ENCODE results near the gene FAN1.

The FAN1 gene

DNA sequence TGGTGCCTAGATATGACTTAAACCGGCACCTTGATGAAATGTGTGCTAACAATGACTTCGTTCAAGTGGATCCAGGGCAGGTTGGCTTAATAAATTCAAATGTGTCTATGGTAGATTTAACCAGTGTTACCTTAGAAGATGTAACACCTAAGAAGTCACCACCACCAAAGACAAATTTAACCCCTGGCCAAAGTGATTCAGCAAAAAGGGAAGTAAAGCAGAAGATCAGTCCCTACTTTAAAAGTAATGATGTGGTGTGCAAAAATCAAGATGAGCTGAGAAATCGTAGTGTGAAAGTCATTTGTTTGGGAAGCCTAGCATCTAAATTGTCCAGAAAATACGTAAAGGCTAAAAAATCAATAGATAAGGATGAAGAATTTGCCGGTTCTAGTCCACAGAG is 1.1 kb downstream of the FAN1 start:
- Mint-ChIP-seq H3K4me3 (no peak overlapping the region), H3K36me3 (peaks cover 14% of the 10 kb centered on the region), H3K27me3 (no peaks in the 10 kb centered on the region), H3K4me1 (peaks cover 13% of the 10 kb centered on the region), H3K27ac (no peak overlapping the region), H3K9me3 (no peaks in the 10 kb centered on the region)
- no peak for DNase-seq (ENCODE audit: low spot score in 2 of 2)
- no peak for ATAC-seq (ENCODE audit: low read depth)

DNA sequence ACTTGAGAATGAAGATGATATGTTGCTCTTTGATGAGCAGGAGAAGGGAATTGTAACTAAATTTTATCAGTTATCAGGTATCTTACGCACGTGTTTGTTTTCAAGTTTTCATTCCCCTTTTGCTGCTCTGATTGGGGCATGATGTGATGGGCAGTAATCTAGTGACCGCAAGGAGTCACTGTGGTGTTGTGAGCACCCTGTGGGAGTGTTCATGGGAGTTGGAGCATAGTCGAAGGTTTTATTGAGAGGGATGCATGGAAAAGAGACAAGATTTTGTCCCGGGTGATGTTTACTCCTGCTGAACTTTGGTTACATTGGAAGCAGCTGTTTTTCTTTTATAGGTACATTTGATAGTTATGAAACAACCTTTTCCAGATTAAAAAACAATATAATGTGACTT is 2.1 kb downstream of the FAN1 start:
- ATAC-seq (ENCODE audit: low read depth): no peak
- Mint-ChIP-seq H3K4me1 (peaks cover 13% of the 10 kb centered on the region), H3K27ac (peak overlapping the region; percentile 18), H3K27me3 (no peaks in the 10 kb centered on the region), H3K9me3 (no peaks in the 10 kb centered on the region), H3K36me3 (peaks cover 15% of the 10 kb centered on the region), H3K4me3 (no peak overlapping the region)
- no peak for DNase-seq (ENCODE audit: low spot score in 2 of 2)

DNA sequence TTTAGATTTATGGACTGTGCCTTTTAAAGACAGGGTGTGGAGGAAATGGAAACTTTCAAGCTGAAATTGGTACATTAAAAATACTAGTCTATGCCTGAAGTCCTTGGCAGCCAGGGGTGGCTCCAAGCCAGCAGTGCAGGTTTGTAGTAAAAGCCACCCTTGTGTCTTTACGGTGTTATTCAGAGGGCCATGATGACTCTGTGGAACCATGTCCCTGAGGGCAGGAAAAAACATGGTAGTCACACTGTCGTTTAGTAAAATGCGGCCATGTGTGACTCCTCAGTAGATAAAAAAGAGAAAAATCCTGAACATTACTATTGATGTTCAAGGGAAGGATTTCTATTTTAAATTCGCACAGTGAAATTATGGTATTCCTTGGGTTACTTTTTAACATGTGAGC is 2.7 kb downstream of the FAN1 start:
- no peak for DNase-seq (ENCODE audit: low spot score in 2 of 2)

DNA sequence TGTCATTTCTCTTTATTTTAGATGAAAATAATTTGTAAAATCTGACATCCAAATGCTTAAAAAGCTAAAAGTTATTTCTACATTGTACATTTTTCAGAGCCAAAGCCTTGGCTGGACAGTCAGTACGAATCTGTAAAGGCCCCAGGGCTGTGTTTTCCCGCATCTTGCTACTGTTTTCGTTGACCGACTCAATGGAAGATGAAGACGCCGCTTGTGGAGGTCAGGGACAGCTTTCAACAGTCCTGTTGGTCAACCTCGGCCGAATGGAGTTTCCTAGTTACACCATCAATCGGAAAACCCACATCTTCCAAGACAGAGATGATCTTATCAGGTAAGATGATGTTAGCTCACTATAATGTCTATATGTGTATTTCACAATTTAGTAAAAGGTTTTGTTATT is 10.0 kb downstream of the FAN1 start:
- Mint-ChIP-seq H3K27me3 (no peaks in the 10 kb centered on the region), H3K27ac (no peak overlapping the region), H3K4me3 (no peak overlapping the region), H3K36me3 (peaks cover 24% of the 10 kb centered on the region), H3K4me1 (peaks cover 7% of the 10 kb centered on the region), H3K9me3 (no peaks in the 10 kb centered on the region)
- DNase-seq (ENCODE audit: low spot score in 2 of 2): no peak
- ATAC-seq (ENCODE audit: low read depth): no peak

More for the DNA sequence above, 2.7 kb downstream of the FAN1 start:
- Mint-ChIP-seq H3K4me3 (no peak overlapping the region), H3K36me3 (peaks cover 15% of the 10 kb centered on the region), H3K27me3 (no peaks in the 10 kb centered on the region), H3K9me3 (no peaks in the 10 kb centered on the region), H3K4me1 (peaks cover 13% of the 10 kb centered on the region), H3K27ac (no peak overlapping the region)
- ATAC-seq (ENCODE audit: low read depth): no peak

DNA sequence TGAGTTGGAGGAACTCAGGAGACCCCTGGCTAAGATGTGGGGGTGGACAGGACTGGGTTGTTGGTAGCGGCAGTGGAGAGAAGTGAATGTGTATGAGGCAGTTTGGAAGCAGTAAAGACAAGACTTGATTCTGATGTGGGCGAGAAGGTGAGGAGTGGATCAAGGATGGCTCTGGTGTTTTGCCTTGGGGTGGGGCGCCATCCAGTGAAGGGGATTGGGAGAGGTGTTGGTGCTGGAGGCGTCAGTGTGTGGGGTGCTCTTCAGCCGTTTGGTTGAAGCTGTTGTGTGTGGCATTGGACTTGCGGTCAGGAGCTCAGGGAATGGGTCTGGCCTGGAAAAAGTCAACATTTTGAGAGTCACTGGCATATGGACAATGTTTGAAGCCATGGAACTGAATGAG is 13.3 kb downstream of the FAN1 start:
- Mint-ChIP-seq H3K4me3 (no peak overlapping the region), H3K4me1 (peaks cover 11% of the 10 kb centered on the region), H3K27me3 (no peaks in the 10 kb centered on the region), H3K27ac (peak overlapping the region; percentile 22), H3K9me3 (no peaks in the 10 kb centered on the region), H3K36me3 (peaks cover 23% of the 10 kb centered on the region)
- ATAC-seq (ENCODE audit: low read depth): no peak
- DNase-seq (ENCODE audit: low spot score in 2 of 2): no peak

DNA sequence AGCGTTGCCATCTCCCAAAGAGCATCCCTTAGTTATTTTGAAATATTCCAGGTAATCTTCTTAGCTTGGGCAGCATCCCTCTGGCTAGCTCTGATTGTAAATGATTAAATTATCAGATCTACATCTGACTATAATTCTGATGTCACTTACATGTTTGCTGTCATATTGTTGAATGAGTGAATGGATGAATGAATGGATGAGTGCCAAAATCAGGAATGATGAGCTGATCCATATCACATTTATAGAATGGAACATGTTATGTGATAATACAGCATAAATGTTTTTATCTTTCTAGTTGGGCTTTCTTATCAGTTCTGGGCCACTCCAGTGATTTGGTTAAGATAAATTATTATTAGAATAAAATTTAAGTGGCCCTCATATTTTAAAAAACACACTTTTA is 14.0 kb downstream of the FAN1 start:
- Mint-ChIP-seq H3K9me3 (no peaks in the 10 kb centered on the region), H3K4me1 (peaks cover 11% of the 10 kb centered on the region), H3K36me3 (peaks cover 28% of the 10 kb centered on the region), H3K27ac (no peak overlapping the region), H3K27me3 (no peaks in the 10 kb centered on the region), H3K4me3 (no peak overlapping the region)
- no peak for DNase-seq (ENCODE audit: low spot score in 2 of 2)
- no peak for ATAC-seq (ENCODE audit: low read depth)

DNA sequence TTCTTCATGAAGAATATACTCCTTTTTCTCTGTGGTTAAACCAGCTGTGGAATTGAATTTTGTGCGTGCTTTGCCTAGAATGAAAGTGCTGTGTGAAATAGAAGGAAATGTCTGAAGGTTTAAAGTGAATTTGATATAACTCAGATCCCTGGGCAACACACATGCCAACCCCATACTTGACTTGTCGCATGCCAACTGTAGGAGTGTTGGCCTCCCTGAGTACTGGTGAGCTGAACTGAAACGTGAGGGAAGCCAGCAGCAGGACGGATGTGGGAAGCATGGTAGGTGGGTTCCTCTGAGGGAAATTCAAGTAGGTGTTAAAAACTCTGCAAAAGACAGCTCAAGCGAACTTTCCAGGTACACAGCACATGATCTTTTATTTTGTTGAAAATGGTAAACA is 14.7 kb downstream of the FAN1 start:
- no peak overlapping the region for H3K4me3 Mint-ChIP-seq
- H3K9me3 Mint-ChIP-seq: no peaks in the 10 kb centered on the region
- H3K27ac Mint-ChIP-seq: no peak overlapping the region
- peaks cover 11% of the 10 kb centered on the region for H3K4me1 Mint-ChIP-seq
- no peak for ATAC-seq (ENCODE audit: low read depth)
- DNase-seq (ENCODE audit: low spot score in 2 of 2): no peak
- no peaks in the 10 kb centered on the region for H3K27me3 Mint-ChIP-seq
- peaks cover 28% of the 10 kb centered on the region for H3K36me3 Mint-ChIP-seq

DNA sequence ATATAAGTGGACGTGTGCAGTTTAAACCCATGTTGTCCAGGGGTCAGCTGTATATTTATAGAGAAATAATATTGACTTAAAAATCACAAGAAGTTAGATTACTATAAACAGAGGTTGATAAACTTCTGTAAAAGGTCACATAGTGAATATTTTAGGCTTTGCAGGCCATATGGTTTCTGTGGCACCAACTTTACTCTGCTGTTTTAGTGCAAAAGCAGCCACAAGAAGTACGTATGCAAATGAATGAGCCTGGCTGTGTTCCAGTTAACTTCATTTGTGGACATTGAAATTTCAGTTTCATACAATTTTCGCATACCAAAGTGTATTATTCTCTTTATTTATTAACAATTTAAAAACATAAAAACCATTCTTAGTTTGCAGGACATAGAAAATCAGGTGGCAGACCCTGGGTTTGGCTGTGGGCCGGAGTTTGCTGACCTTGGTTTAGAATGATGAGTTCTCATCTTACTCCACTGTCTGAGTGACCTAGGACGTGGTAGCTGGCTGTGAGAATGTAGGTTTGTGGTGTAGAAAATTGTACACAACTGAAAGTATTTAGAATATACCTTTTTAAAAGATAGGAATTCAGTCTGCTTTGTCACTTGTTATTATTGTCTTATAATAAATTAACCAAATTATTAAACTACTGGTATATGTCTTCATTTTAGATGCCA is 16.3 kb downstream of the FAN1 start:
- no peaks in the 10 kb centered on the region for H3K27me3 Mint-ChIP-seq
- H3K4me1 Mint-ChIP-seq: peaks cover 11% of the 10 kb centered on the region
- DNase-seq (ENCODE audit: low spot score in 2 of 2) (no peak), ATAC-seq (ENCODE audit: low read depth) (no peak)
- H3K36me3 Mint-ChIP-seq: peaks cover 28% of the 10 kb centered on the region
- no peaks in the 10 kb centered on the region for H3K9me3 Mint-ChIP-seq
- no peak overlapping the region for H3K27ac Mint-ChIP-seq
- no peak overlapping the region for H3K4me3 Mint-ChIP-seq

DNA sequence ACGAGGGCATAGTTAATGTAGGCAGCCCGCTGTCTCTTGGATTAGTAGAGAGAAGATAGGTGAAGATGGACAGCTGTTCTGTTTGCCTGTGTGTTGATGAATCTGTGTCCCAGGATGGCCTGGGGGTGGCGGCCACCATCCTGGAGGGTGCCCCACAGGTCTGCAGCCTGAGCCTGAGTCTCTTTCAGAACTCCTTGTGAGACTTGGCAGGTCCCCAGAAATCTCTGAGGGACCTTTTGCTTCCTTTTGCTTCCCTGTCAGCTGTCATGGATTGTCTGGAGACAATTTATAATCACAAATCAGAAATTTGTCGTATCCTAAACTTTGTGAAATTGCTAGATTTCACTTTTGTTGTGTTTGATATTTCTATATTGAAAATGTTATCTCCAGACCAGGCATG is 17.4 kb downstream of the FAN1 start:
- no peak overlapping the region for H3K4me3 Mint-ChIP-seq
- peak overlapping the region; percentile 50 for H3K27ac Mint-ChIP-seq
- DNase-seq (ENCODE audit: low spot score in 2 of 2) (no peak), ATAC-seq (ENCODE audit: low read depth) (no peak)
- H3K27me3 Mint-ChIP-seq: no peaks in the 10 kb centered on the region
- H3K4me1 Mint-ChIP-seq: peaks cover 11% of the 10 kb centered on the region
- H3K9me3 Mint-ChIP-seq: no peaks in the 10 kb centered on the region
- H3K36me3 Mint-ChIP-seq: peaks cover 28% of the 10 kb centered on the region

DNA sequence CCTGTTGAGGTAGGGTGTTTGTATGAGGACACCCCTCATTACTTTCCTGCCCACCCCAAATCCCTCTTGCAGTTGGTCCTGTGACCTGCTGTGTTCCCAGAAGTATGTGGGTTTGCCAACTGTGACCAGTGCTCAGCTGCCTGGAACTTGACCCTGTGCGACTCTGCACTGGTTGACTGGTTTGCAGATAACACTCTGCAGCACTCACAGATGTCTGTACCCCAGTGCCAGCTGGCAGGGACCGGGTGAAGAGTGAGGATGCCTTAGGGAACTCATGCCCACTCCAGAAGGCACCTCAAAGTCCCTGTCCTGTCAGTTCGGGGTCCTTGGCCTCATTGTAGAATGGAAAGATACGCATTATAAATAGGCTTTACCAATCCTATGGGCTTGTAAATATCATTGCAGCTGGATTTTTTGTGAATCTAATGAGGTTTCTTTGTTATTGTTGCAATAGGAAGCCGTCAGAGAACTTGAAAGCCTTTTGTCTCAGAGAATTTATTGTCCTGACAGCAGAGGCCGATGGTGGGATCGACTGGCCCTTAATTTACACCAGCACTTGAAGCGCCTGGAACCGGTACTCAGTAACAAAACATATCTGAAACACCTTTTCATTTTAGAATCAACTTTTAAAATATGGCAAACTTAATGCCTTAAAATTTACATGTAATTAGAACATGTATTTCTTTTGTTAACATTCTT is 18.2 kb downstream of the FAN1 start:
- H3K4me3 Mint-ChIP-seq: no peak overlapping the region
- H3K27me3 Mint-ChIP-seq: no peaks in the 10 kb centered on the region
- peaks cover 30% of the 10 kb centered on the region for H3K36me3 Mint-ChIP-seq
- H3K4me1 Mint-ChIP-seq: peaks cover 7% of the 10 kb centered on the region
- no peak for DNase-seq (ENCODE audit: low spot score in 2 of 2)
- ATAC-seq (ENCODE audit: low read depth): no peak
- H3K9me3 Mint-ChIP-seq: no peaks in the 10 kb centered on the region
- peak overlapping the region; percentile 50 for H3K27ac Mint-ChIP-seq

DNA sequence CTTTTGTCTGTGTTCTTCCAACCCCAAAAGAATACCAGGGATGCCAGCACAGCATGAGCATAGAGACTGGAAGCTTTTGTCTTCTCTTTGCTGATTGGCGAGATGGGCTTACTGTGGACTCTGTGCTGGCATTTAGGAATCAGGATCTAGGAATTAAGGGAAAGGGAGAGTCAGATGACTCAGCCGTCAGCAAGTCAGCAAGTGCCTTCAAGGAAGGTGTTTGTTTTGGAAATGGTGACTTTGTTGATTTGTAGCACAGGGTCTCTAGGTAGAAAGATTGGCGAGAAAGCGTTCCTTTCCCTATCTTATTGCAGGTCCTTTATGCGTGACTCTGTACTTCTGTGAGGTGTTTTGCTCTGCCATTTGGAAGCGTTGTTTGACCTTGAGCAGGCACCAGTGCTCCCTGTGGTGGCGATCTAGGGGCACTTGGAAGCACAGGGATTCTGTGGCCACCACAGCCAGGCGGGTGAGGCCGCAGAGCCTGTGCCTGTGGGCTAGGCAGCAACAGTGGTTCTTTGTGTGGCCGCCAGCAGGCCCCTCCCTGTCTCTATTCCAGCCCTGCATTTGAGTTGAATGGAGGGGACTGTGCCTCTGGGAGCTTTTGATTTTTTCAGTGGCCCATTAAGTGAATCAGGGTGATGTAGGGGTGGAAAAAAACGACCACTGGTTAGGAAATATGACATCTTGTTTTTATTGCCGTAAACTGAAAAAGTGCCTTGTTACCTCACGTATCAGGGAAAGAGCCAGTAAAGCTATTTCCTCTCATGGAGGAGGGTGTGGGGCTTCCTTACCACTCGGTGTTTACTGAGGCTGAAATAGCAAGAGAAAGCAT is 19.0 kb downstream of the FAN1 start:
- Mint-ChIP-seq H3K27ac (no peak overlapping the region), H3K4me3 (no peak overlapping the region), H3K4me1 (peaks cover 4% of the 10 kb centered on the region), H3K27me3 (no peaks in the 10 kb centered on the region), H3K36me3 (peaks cover 29% of the 10 kb centered on the region), H3K9me3 (no peaks in the 10 kb centered on the region)
- DNase-seq (ENCODE audit: low spot score in 2 of 2): no peak
- ATAC-seq (ENCODE audit: low read depth): no peak

DNA sequence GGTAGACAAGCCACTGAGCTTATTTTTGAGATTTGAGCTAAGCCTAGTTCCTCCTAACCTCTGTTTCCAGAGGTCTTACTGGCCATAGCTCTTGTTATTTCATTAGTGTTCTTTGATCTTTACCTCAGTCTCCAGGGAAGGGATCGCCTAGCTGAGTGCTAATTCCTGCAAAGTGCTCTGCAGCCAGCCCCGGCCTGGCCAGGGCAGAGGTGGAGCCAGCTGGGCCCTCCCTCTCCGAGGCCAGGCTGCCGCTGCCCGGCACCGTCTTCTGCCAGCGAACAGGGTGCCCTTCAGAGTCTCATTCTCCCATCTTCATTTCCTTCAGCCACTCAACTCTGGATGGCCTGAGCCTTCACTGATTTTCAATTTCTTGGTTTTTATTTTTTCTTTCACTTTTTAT is 19.7 kb downstream of the FAN1 start:
- H3K27ac Mint-ChIP-seq: no peak overlapping the region
- no peak for DNase-seq (ENCODE audit: low spot score in 2 of 2)

DNA sequence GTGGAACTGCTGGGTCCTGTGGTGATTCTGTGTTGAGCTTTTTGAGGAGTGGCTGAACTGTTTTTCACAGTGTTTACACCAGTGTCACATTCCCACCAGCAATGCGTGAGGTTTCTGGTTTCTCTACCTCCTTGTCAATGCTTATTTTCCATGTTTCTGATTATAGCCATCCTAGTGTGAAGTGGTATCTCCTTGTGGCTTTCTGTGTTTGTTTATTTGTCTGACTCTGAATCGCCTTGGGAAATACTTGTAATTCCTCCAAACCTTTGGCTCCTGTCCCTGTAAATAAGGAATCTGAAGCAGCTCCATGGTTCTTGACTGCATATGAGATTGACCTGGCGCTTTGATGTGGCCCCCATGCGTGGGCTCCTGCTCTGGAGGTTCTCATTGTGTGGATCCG is 20.6 kb downstream of the FAN1 start:
- peaks cover 25% of the 10 kb centered on the region for H3K36me3 Mint-ChIP-seq
- no peaks in the 10 kb centered on the region for H3K27me3 Mint-ChIP-seq
- no peak overlapping the region for H3K27ac Mint-ChIP-seq
- H3K4me1 Mint-ChIP-seq: peaks cover 4% of the 10 kb centered on the region
- DNase-seq (ENCODE audit: low spot score in 2 of 2): no peak
- H3K4me3 Mint-ChIP-seq: no peak overlapping the region
- ATAC-seq (ENCODE audit: low read depth): no peak
- H3K9me3 Mint-ChIP-seq: no peaks in the 10 kb centered on the region

More for the DNA sequence above, 19.7 kb downstream of the FAN1 start:
- ATAC-seq (ENCODE audit: low read depth): no peak
- Mint-ChIP-seq H3K9me3 (no peaks in the 10 kb centered on the region), H3K4me1 (peaks cover 4% of the 10 kb centered on the region), H3K4me3 (no peak overlapping the region), H3K27me3 (no peaks in the 10 kb centered on the region), H3K36me3 (peaks cover 26% of the 10 kb centered on the region)

DNA sequence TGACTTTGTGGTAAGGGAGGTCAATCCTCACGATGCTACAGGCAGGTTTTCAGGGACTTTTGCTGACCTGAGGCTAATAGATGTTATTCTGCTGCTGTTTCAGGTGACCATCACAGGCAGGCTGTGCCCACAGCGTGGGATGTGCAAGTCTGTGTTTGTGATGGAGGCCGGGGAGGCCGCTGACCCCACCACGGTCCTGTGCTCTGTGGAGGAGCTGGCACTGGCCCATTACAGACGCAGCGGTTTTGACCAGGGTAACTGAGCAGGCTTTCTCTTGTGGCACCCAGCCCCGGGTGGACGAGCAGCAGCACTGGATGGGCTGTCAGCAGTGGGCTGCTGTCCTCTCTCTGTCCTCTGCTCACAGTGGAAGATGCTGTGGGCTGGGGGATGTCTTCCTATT is 22.0 kb downstream of the FAN1 start:
- H3K4me1 Mint-ChIP-seq: peaks cover 2% of the 10 kb centered on the region
- no peaks in the 10 kb centered on the region for H3K9me3 Mint-ChIP-seq
- DNase-seq (ENCODE audit: low spot score in 2 of 2): no peak
- H3K36me3 Mint-ChIP-seq: peaks cover 24% of the 10 kb centered on the region
- H3K4me3 Mint-ChIP-seq: no peak overlapping the region
- no peaks in the 10 kb centered on the region for H3K27me3 Mint-ChIP-seq
- ATAC-seq (ENCODE audit: low read depth): no peak
- no peak overlapping the region for H3K27ac Mint-ChIP-seq

All from memory B cell (primary cell).